ENCODE measurements around the gene JUND. TPM values are rescaled to one million over a fixed set of nuclear protein-coding genes. Genes with fewer than 3 reads are reported as not detected.
A peak's percentile ranks its signal among the peaks of the same experiment; 100 is the strongest.
"Not testable (repeated sequence)": the region's sequence is repeated elsewhere in the genome, so short reads cannot be mapped to it uniquely, and the experiment has no call there.

The JUND gene
- total RNA-seq, 1 experiment from 2014 or later, result 128 TPM

DNA sequence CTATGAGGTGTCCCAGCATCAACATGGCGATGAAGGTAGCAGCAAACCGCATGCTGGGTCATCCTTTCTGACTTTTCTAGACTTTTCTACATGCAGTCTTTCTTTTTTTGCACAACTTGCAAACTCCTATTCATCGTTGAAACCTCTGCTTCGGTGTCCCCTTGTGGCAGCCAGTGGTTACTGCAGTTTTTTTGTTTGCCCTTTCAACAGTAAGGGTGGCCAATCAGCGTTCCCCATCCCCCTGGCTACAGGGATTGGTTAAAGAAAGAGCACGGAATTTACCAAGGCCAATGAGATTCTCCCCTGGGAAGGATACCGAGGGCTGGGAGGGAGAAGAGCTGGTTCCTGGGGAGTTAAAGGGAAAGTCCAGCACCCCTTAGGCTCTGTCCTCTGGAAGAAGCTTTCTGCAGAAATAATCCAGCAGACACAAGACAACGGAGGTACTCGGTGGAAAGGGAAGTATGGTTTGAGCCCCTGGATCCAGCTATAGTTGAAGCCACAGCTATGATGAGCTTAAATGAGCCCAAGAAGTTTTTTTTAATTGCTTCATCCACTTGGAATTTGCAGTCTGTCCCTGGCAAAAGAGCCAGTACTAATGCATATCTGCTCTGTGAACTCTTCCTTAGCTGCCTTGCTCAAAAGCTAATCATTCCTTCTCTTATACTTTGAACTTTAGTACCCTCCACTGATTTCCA lies 47.1 kb upstream of the JUND start:
- H3K27ac ChIP-seq (ENCODE audit: low read depth, low read length, poor library complexity, severe bottlenecking), result peak overlapping the region; percentile 35
- no peak for TF ChIP-seq EZH2 (IDR thresholded peaks at IDR 0.05; ENCODE audit: borderline replicate concordance, low read depth, low read length, poor library complexity, severe bottlenecking)
- TF ChIP-seq CTCF (conservative IDR thresholded peaks at IDR 0.05; ENCODE audit: low read depth, low read length), result peak; percentile 94
- intact Hi-C loops (cut with micrococcal nuclease; ENCODE audit: unreplicated experiment), result no loop called here
- peak; percentile 99 for DNase-seq (ENCODE audit: low spot score)
- CTCF ChIA-PET, result interaction anchor here (0.6 to 2.8 kb wide), 10 partner anchors 16 to 215 kb away, joined by 3 to 44 read pairs (median 4); partner anchors contain the start of genes JUND and RAB3A
- no TSS peak for BruUV-seq (replicated peaks)
- H3K4me1 ChIP-seq (ENCODE audit: insufficient read depth, low read length, poor library complexity, severe bottlenecking), result peaks cover 15% of the 10 kb centered on the region
- peak overlapping the region; percentile 29 for H3K4me3 ChIP-seq (ENCODE audit: low read depth, low read length, poor library complexity, severe bottlenecking)
- no peaks in the 10 kb centered on the region for H3K27me3 ChIP-seq (replicated peaks; ENCODE audit: insufficient read depth, low read depth, low read length, poor library complexity)
- H3K36me3 ChIP-seq (ENCODE audit: insufficient read depth, low read length, poor library complexity, severe bottlenecking), result no peaks in the 10 kb centered on the region
- POLR2A ChIA-PET (ENCODE audit: low non-redundant PET), result interaction anchor here (0.5 to 1.0 kb wide), 4 partner anchors 47 to 303 kb away, joined by 3 to 9 read pairs (median 3); partner anchors contain the start of gene JUND
- H3K9me3 ChIP-seq (ENCODE audit: low read depth, low read length, poor library complexity, severe bottlenecking), result no peaks in the 10 kb centered on the region

DNA sequence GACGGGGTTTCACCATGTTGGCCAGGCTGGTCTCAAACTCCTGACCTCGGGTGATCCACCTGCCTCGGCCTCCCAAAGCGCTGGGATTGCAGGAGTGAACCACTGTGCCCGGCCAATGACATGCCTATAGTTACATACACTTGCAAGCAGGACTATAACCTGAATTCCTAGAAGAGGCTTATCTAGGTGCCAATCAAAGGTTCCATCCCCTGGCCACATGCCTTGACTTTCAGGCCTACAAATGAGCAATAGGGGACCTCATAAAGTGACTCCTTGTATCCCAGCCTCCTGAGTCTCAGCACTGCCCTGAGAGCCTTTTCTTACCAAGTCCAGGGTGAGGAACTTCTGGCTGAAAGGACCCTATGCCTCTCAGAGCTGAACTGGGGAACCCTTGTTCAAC lies 45.4 kb upstream of the JUND start:
- H3K4me1 ChIP-seq (ENCODE audit: insufficient read depth, low read length, poor library complexity, severe bottlenecking), result peaks cover 18% of the 10 kb centered on the region
- DNase-seq (ENCODE audit: low spot score), result no peak
- no peaks in the 10 kb centered on the region for H3K27me3 ChIP-seq (replicated peaks; ENCODE audit: insufficient read depth, low read depth, low read length, poor library complexity)
- POLR2A ChIA-PET (ENCODE audit: low non-redundant PET), result no interaction called here
- no peaks in the 10 kb centered on the region for H3K36me3 ChIP-seq (ENCODE audit: insufficient read depth, low read length, poor library complexity, severe bottlenecking)
- H3K27ac ChIP-seq (ENCODE audit: low read depth, low read length, poor library complexity, severe bottlenecking), result no peak overlapping the region
- intact Hi-C loops (cut with micrococcal nuclease; ENCODE audit: unreplicated experiment), result no loop called here
- no peak for TF ChIP-seq EZH2 (IDR thresholded peaks at IDR 0.05; ENCODE audit: borderline replicate concordance, low read depth, low read length, poor library complexity, severe bottlenecking)
- TF ChIP-seq CTCF (conservative IDR thresholded peaks at IDR 0.05; ENCODE audit: low read depth, low read length), result no peak
- CTCF ChIA-PET, result interaction anchor here (2.8 to 2.9 kb wide), 2 partner anchors 47 to 48 kb away, joined by 13 to 44 read pairs; no protein-coding TSS in a partner anchor
- no peaks in the 10 kb centered on the region for H3K9me3 ChIP-seq (ENCODE audit: low read depth, low read length, poor library complexity, severe bottlenecking)
- no peak overlapping the region for H3K4me3 ChIP-seq (ENCODE audit: low read depth, low read length, poor library complexity, severe bottlenecking)
- no TSS peak for BruUV-seq (replicated peaks)

GRCh38 chr19:18324373-18324731 lies 42.9 kb upstream of the JUND start:
- POLR2A ChIA-PET (ENCODE audit: low non-redundant PET), result not testable (repeated sequence)
- intact Hi-C loops (cut with micrococcal nuclease; ENCODE audit: unreplicated experiment), result loop anchor here (5.0 kb wide), 2 partner anchors 122 to 172 kb away; partner anchors contain the start of genes PIK3R2 and RAB3A

More at GRCh38 chr19:18324373-18324731, 42.9 kb upstream of the JUND start:
- H3K27ac ChIP-seq (ENCODE audit: low read depth, low read length, poor library complexity, severe bottlenecking); DNase-seq (ENCODE audit: low spot score); H3K9me3 ChIP-seq (ENCODE audit: low read depth, low read length, poor library complexity, severe bottlenecking); H3K36me3 ChIP-seq (ENCODE audit: insufficient read depth, low read length, poor library complexity, severe bottlenecking); BruUV-seq (replicated peaks); H3K27me3 ChIP-seq (replicated peaks; ENCODE audit: insufficient read depth, low read depth, low read length, poor library complexity); H3K4me3 ChIP-seq (ENCODE audit: low read depth, low read length, poor library complexity, severe bottlenecking): not testable (repeated sequence)
- H3K4me1 ChIP-seq (ENCODE audit: insufficient read depth, low read length, poor library complexity, severe bottlenecking), result peaks cover 18% of the 10 kb centered on the region
- CTCF ChIA-PET, result interaction anchor here (2.9 kb wide), 1 partner anchor 45 kb away, joined by 13 read pairs; no protein-coding TSS in a partner anchor

Measured in A673 (cell line).